B cell (primary cell): ENCODE measurements around the gene SERPINA4. TPM values are rescaled to one million over a fixed set of nuclear protein-coding genes. Genes with fewer than 3 reads are reported as not detected.

Source experiments
- ATAC-seq: fragments of 200-7000 bp; cut with Tn5 transposase; one replicate; pipeline ENCODE4 v1.10.0; 2021; ENCODE audit warnings: low read depth, mild to moderate bottlenecking, moderate number of reproducible peaks, moderate library complexity
- CTCF ChIA-PET: fragments of 350-600 bp; sonication (Branson Sonifier 250); formaldehyde crosslinking; loops from one replicate; lab custom pipeline; 2021; ENCODE audit warnings: antibody characterized with exemption, inconsistent platforms; lab: Charles Lee
- POLR2A ChIA-PET: fragments of 350-600 bp; sonication (Branson Sonifier 250); formaldehyde crosslinking; loops from one replicate; lab custom pipeline; 2021; ENCODE audit warnings: antibody characterized with exemption; lab: Charles Lee
- DNase-seq: peaks from one replicate; pipeline ENCODE4 v3.0.0; 2013
- H2AFZ ChIP-seq: 2 replicates; pipeline ENCODE4 v1.6.1; 2012; ENCODE audit warnings: mild to moderate bottlenecking, low read depth, low read length; ENCODE audit not compliant: insufficient read depth, poor library complexity, severe bottlenecking
- H3K27ac ChIP-seq, 2 donors: 1 replicate in 1 of 2; 2 replicates in 1 of 2; pipeline ENCODE4 v1.5.1; 2012 to 2013; ENCODE audit warnings: low read length in 2 of 2, mild to moderate bottlenecking in 2 of 2, moderate library complexity in 1 of 2
- H3K27me3 ChIP-seq, 4 experiments: fragments of 200-600 bp in 1 of 4; sonication (generic) in 1 of 4; replicated peaks in 1 of 4; 1 replicate in 2 of 4; 2 replicates in 2 of 4; pipeline versions ENCODE4 v1.6.1 to v1.7.0; 2013 to 2016; ENCODE audit warnings: low read length in 3 of 4, mild to moderate bottlenecking in 2 of 4, mixed read lengths in 1 of 4, moderate library complexity in 1 of 4; ENCODE audit not compliant: insufficient read depth in 4 of 4, control insufficient read depth in 3 of 4; ENCODE audit errors: control extremely low read depth in 1 of 4
- H3K36me3 ChIP-seq, 2 experiments: replicated peaks in 1 of 2; 1 replicate in 1 of 2; 2 replicates in 1 of 2; pipeline versions ENCODE4 v1.6.1 to v1.7.1; 2013; ENCODE audit warnings: low read length in 1 of 2; ENCODE audit not compliant: insufficient read depth in 2 of 2, control insufficient read depth in 1 of 2; ENCODE audit errors: control extremely low read depth in 1 of 2, extremely low read depth in 1 of 2
- H3K4me1 ChIP-seq, 2 donors: fragments of 200-600 bp in 1 of 2; sonication (generic) in 1 of 2; 1 replicate in 1 of 2; 2 replicates in 1 of 2; pipeline versions ENCODE4 v1.5.1 to v1.6.1; 2013 to 2017; ENCODE audit warnings: low read length in 2 of 2; ENCODE audit not compliant: control insufficient read depth in 2 of 2, insufficient read depth in 2 of 2
- H3K4me2 ChIP-seq: replicated peaks from 2 replicates; pipeline ENCODE3; 2012; ENCODE audit warnings: mild to moderate bottlenecking, low read depth, low read length; ENCODE audit not compliant: poor library complexity, severe bottlenecking
- H3K4me3 ChIP-seq, 5 experiments: fragments of 200-600 bp in 1 of 5; sonication (generic) in 1 of 5; 1 replicate in 3 of 5; 2 replicates in 2 of 5; pipeline versions ENCODE4 v1.5.1 to v1.7.0; 2011 to 2016; ENCODE audit warnings: low read length in 4 of 5, mild to moderate bottlenecking in 4 of 5, low read depth in 2 of 5, control low read depth in 1 of 5, moderate library complexity in 1 of 5; ENCODE audit not compliant: insufficient read depth in 1 of 5; ENCODE audit errors: control extremely low read depth in 1 of 5, extremely low read depth in 1 of 5
- H3K79me2 ChIP-seq: fragments of 200-600 bp; sonication (generic); one replicate; pipeline ENCODE4 v1.6.0; 2016; ENCODE audit warnings: low read length; ENCODE audit not compliant: control insufficient read depth, insufficient read depth
- H3K9ac ChIP-seq: fragments of 200-600 bp; sonication (generic); 2 replicates; pipeline ENCODE4 v1.6.1; 2017; ENCODE audit warnings: mild to moderate bottlenecking, low read length, moderate library complexity
- H3K9me3 ChIP-seq, 3 donors: one replicate each; pipeline versions ENCODE4 v1.6.1 to v1.7.1; 2013; ENCODE audit warnings: low read length in 2 of 3; ENCODE audit not compliant: control insufficient read depth in 2 of 3, insufficient read depth in 1 of 3; ENCODE audit errors: control extremely low read depth in 1 of 3
- H4K20me1 ChIP-seq: 2 replicates; pipeline ENCODE4 v1.6.0; 2012; ENCODE audit warnings: mild to moderate bottlenecking, low read length; ENCODE audit not compliant: insufficient read depth, control insufficient read depth, poor library complexity, severe bottlenecking
- H3K27ac Mint-ChIP-seq: one replicate; pipeline ENCODE4 v1.8.0; 2021; ENCODE audit warnings: mixed read lengths
- H3K27me3 Mint-ChIP-seq: one replicate; pipeline ENCODE4 v1.8.0; 2021; ENCODE audit warnings: mixed read lengths
- H3K4me1 Mint-ChIP-seq: one replicate; pipeline ENCODE4 v1.8.0; 2021; ENCODE audit warnings: mixed read lengths
- H3K4me3 Mint-ChIP-seq: one replicate; pipeline ENCODE4 v1.8.0; 2021; ENCODE audit warnings: mixed read lengths
- H3K9me3 Mint-ChIP-seq: one replicate; pipeline ENCODE4 v1.8.0; 2022; ENCODE audit warnings: mixed read lengths; ENCODE audit not compliant: insufficient read depth
- EZH2 ChIP-seq: IDR thresholded peaks from 2 replicates; pipeline ENCODE4 v1.6.1; 2012; ENCODE audit warnings: borderline replicate concordance, low read depth, mild to moderate bottlenecking, moderate library complexity, low read length; ENCODE audit not compliant: insufficient read depth, poor library complexity, severe bottlenecking
- WGBS: methylation state at CpG from one replicate; pipeline ENCODE4 v1.1.5; 2013; ENCODE audit warnings: missing lambda C conversion rate; ENCODE audit not compliant: insufficient coverage; 5-methylcytosine and 5-hydroxymethylcytosine counted together
- intact Hi-C: fragments of 100-400 bp; cut with micrococcal nuclease; formaldehyde crosslinking; loops from one replicate; pipeline ENCODE4 v1.10.0; 2022
- polyA plus RNA-seq: library from polyadenylated mRNA; depleted of rRNA; stranded (reverse); fragments of >200 nt; gene quantifications from 2 replicates; pipeline ENCODE4 v1.2.3, GENCODE V29; 2012
- total RNA-seq, 2 donors: library from RNA; stranded (reverse); fragments of 120-200 nt in 1 of 2; gene quantifications; 1 replicate in 1 of 2; 2 replicates in 1 of 2; pipeline versions ENCODE4 v1.2.3 to v1.2.4, GENCODE V29; 2013 to 2022
- TF ChIP-seq, protein P1 (sequence below): fragments of 200-600 bp; IDR thresholded peaks from one replicate; pipeline ENCODE4 v1.8.0; 2022; ENCODE audit warnings: antibody characterized with exemption, mild to moderate bottlenecking

The SERPINA4 gene
- total and polyA plus RNA-seq, 2 donors (not counting 1 experiment from before 2014, with no cell fraction given): not detected

DNA sequence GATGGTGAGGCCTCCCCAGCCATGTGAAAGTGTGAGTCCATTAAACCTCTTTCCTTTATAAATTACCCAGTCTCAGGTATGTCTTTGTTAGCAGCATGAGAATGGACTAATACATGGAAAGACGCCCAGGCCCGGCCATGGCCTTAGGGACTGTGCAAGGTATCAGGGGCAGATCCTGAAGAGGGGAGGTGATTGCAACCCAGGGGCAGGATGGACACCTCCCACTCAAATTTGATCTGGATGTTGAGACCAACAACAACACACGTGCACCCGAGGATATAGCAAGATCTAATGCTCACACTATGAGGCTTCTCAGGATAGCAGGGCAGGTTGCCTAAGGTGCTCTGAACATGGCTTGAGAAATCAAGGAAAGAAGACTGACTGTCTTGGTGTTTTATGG, 13.5 kb upstream of the SERPINA4 start:
- Histone ChIP-seq H3K9ac (no peak overlapping the region), H3K9me3 (peaks cover 0 to 28% (median 0%) of the 10 kb centered on the region in 3 donors), H3K4me3 (no peak overlapping the region), H3K4me1 (no peaks in the 10 kb centered on the region), H3K27ac (no peak overlapping the region), H2AFZ (no peak overlapping the region), H3K79me2 (no peaks in the 10 kb centered on the region), H4K20me1 (no peaks in the 10 kb centered on the region), H3K27me3 (peaks cover 0 to 13% (median 0%) of the 10 kb centered on the region in 4 experiments), H3K36me3 (no peaks in the 10 kb centered on the region), H3K4me2 (no peak overlapping the region)
- Mint-ChIP-seq H3K27me3 (peaks cover 31% of the 10 kb centered on the region), H3K27ac (no peak overlapping the region), H3K9me3 (no peaks in the 10 kb centered on the region), H3K4me1 (no peaks in the 10 kb centered on the region), H3K4me3 (no peak overlapping the region)
- intact Hi-C loops: no loop called here
- CTCF ChIA-PET: interaction anchor here (1.7 kb wide), 1 partner anchor 114 kb away, joined by 3 read pairs; no protein-coding TSS in a partner anchor
- ATAC-seq: no peak
- POLR2A ChIA-PET: no interaction called here
- WGBS: 86% methylated on average over 1 of the region's 4 CpGs
- TF ChIP-seq, protein P1, sequence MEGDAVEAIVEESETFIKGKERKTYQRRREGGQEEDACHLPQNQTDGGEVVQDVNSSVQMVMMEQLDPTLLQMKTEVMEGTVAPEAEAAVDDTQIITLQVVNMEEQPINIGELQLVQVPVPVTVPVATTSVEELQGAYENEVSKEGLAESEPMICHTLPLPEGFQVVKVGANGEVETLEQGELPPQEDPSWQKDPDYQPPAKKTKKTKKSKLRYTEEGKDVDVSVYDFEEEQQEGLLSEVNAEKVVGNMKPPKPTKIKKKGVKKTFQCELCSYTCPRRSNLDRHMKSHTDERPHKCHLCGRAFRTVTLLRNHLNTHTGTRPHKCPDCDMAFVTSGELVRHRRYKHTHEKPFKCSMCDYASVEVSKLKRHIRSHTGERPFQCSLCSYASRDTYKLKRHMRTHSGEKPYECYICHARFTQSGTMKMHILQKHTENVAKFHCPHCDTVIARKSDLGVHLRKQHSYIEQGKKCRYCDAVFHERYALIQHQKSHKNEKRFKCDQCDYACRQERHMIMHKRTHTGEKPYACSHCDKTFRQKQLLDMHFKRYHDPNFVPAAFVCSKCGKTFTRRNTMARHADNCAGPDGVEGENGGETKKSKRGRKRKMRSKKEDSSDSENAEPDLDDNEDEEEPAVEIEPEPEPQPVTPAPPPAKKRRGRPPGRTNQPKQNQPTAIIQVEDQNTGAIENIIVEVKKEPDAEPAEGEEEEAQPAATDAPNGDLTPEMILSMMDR: no peak
- no peak for DNase-seq

GRCh38 chr14:94548131-94548998, 12.9 kb upstream of the SERPINA4 start:
- H3K27me3 ChIP-seq: peaks cover 0 to 13% (median 0%) of the 10 kb centered on the region in 4 experiments
- CTCF ChIA-PET: interaction anchor here (1.0 to 2.8 kb wide), 7 partner anchors 9 to 123 kb away, joined by 3 to 25 read pairs (median 4); no protein-coding TSS in a partner anchor
- H3K9me3 Mint-ChIP-seq: no peaks in the 10 kb centered on the region
- no peak overlapping the region for H3K4me3 Mint-ChIP-seq
- H3K9me3 ChIP-seq: peaks cover 0 to 28% (median 0%) of the 10 kb centered on the region in 3 donors
- WGBS: 88% methylated on average over 10 of the region's 14 CpGs
- TF ChIP-seq, protein P1: no peak
- no peak for TF ChIP-seq EZH2
- no peaks in the 10 kb centered on the region for H3K4me1 ChIP-seq
- ATAC-seq: no peak
- H4K20me1 ChIP-seq: no peaks in the 10 kb centered on the region
- H3K27me3 Mint-ChIP-seq: peaks cover 31% of the 10 kb centered on the region
- H3K27ac Mint-ChIP-seq: no peak overlapping the region
- intact Hi-C loops: no loop called here
- no peak for DNase-seq
- no peaks in the 10 kb centered on the region for H3K36me3 ChIP-seq
- H3K27ac ChIP-seq: no peak overlapping the region
- no peaks in the 10 kb centered on the region for H3K79me2 ChIP-seq
- H3K4me3 ChIP-seq: no peak overlapping the region
- POLR2A ChIA-PET: no interaction called here
- H3K4me1 Mint-ChIP-seq: no peaks in the 10 kb centered on the region
- no peak overlapping the region for H3K4me2 ChIP-seq
- H2AFZ ChIP-seq: no peak overlapping the region
- no peak overlapping the region for H3K9ac ChIP-seq
